Loucy (cell line): ENCODE data around the gene GALNT7.

Experiments
- EZH2phosphoT487 ChIP-seq: fragments of 200-600 bp; IDR thresholded peaks from 2 replicates; pipeline ENCODE4 v1.6.1; 2018; ENCODE audit warnings: antibody characterized with exemption, mild to moderate bottlenecking, moderate library complexity, borderline replicate concordance
- TF ChIP-seq, protein P1 (sequence below): fragments of 200-600 bp; sonication (generic); conservative IDR thresholded peaks from 2 replicates; pipeline ENCODE4 v1.5.1; 2014; ENCODE audit warnings: mild to moderate bottlenecking, antibody characterized with exemption, low read length

DNA sequence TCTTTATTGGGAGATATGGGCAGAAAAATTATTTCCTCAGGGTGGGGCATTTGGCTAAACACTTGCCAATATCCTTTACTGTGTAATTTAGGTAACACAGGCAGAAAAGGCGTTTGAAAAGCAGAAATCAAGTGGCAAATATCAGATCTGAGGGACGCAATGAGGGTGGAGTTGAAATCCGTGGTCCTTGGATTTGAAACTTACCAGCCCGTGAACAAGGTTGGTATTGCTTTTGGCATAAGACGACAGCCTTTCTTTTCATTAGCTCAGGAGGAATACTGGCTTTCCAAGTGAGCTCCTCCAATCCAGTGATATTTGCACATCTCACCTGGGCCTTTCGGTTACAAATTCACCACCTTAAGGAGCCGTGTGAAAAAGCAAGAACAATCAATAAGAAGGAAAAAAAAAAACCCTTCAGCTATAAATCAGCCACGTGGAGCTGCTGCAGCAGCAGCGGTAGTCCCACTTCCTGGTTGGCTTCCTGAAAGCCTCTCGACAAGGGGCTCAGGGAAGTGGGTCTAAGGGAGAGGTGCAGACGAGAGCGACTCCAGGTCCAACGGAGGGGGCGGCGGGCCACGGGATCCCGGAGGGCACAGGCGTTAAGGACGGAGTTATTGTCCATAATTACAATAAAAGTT, 734 bp upstream of the GALNT7 start:
- TF ChIP-seq, protein P1, sequence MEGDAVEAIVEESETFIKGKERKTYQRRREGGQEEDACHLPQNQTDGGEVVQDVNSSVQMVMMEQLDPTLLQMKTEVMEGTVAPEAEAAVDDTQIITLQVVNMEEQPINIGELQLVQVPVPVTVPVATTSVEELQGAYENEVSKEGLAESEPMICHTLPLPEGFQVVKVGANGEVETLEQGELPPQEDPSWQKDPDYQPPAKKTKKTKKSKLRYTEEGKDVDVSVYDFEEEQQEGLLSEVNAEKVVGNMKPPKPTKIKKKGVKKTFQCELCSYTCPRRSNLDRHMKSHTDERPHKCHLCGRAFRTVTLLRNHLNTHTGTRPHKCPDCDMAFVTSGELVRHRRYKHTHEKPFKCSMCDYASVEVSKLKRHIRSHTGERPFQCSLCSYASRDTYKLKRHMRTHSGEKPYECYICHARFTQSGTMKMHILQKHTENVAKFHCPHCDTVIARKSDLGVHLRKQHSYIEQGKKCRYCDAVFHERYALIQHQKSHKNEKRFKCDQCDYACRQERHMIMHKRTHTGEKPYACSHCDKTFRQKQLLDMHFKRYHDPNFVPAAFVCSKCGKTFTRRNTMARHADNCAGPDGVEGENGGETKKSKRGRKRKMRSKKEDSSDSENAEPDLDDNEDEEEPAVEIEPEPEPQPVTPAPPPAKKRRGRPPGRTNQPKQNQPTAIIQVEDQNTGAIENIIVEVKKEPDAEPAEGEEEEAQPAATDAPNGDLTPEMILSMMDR, result no peak
- TF ChIP-seq EZH2phosphoT487, result no peak
